Fibroblast of lung (primary cell): Measurements from ENCODE around the gene BTG4.

Experiments
- EZH2 ChIP-seq: IDR thresholded peaks from 2 replicates; pipeline ENCODE4 v1.5.1; 2012; ENCODE audit warnings: low read length, control low read depth, mild to moderate bottlenecking; ENCODE audit errors: missing control alignments
- TF ChIP-seq, protein P1 (sequence below), 2 donors: IDR thresholded peaks in 1 of 2; conservative IDR thresholded peaks in 1 of 2; 1 replicate in 1 of 2; 2 replicates in 1 of 2; pipeline ENCODE4 v1.5.1; 2011 to 2012; ENCODE audit warnings: low read length in 2 of 2, control low read depth in 1 of 2, inconsistent platforms in 1 of 2, low read depth in 1 of 2, mild to moderate bottlenecking in 1 of 2

DNA sequence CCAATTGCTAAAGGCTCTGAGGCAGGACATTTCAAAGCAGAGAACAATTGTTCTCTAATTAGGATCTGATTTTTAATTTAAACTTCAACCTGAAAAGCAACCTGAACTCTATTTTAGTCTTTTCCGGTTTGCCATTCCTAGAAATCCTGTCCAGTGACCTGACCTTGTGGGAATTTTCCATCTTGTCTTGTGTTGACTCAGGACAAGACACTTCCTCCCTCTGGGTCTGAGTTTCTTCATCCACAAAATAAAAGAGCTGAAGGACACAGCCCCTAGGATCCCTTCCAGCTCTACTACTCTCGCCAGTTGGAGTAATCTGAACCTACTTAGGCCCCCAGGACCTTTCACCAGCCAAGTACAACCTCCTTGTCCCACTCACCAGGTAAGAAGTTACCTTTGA, 66.6 kb downstream of the BTG4 start:
- TF ChIP-seq, protein P1, sequence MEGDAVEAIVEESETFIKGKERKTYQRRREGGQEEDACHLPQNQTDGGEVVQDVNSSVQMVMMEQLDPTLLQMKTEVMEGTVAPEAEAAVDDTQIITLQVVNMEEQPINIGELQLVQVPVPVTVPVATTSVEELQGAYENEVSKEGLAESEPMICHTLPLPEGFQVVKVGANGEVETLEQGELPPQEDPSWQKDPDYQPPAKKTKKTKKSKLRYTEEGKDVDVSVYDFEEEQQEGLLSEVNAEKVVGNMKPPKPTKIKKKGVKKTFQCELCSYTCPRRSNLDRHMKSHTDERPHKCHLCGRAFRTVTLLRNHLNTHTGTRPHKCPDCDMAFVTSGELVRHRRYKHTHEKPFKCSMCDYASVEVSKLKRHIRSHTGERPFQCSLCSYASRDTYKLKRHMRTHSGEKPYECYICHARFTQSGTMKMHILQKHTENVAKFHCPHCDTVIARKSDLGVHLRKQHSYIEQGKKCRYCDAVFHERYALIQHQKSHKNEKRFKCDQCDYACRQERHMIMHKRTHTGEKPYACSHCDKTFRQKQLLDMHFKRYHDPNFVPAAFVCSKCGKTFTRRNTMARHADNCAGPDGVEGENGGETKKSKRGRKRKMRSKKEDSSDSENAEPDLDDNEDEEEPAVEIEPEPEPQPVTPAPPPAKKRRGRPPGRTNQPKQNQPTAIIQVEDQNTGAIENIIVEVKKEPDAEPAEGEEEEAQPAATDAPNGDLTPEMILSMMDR (conservative IDR thresholded peaks at IDR 0.05 in 1 of 2, IDR thresholded peaks at IDR 0.05 in 1 of 2; ENCODE audit: low read depth in 1 of 2, low read length in 2 of 2), result no peak
- TF ChIP-seq EZH2, result no peak
